MM.1S (cell line): Measurements from ENCODE around the gene NRXN3.

ENCODE experiments used
- DNase-seq: peaks from one replicate; pipeline ENCODE4 v3.0.0-alpha.2; 2015
- H2AFZ ChIP-seq: fragments of 300-600 bp; sonication (generic); 2 replicates; pipeline ENCODE4 v1.6.0; 2016; ENCODE audit warnings: antibody characterized with exemption, low read length
- H3F3A ChIP-seq: fragments of 300-600 bp; sonication (generic); 2 replicates; pipeline ENCODE4 v1.6.1; 2016; ENCODE audit warnings: mild to moderate bottlenecking, antibody characterized with exemption, low read length, moderate library complexity, mixed read lengths; ENCODE audit not compliant: insufficient read depth
- H3K27ac ChIP-seq: fragments of 300-600 bp; sonication (generic); 2 replicates; pipeline ENCODE4 v1.5.1; 2016; ENCODE audit warnings: mild to moderate bottlenecking, low read length
- H3K27me3 ChIP-seq: fragments of 300-600 bp; sonication (generic); replicated peaks from 2 replicates; pipeline ENCODE4 v1.6.0; 2016; ENCODE audit warnings: low read length; ENCODE audit not compliant: insufficient read depth
- H3K36me3 ChIP-seq: fragments of 300-600 bp; sonication (generic); replicated peaks from 2 replicates; pipeline ENCODE4 v1.6.1; 2016; ENCODE audit warnings: mild to moderate bottlenecking, low read length, mixed read lengths; ENCODE audit not compliant: insufficient read depth
- H3K4me1 ChIP-seq: fragments of 300-600 bp; sonication (generic); 2 replicates; pipeline ENCODE4 v1.6.1; 2016; ENCODE audit warnings: low read length, mixed read lengths
- H3K4me2 ChIP-seq: fragments of 300-600 bp; sonication (generic); 2 replicates; pipeline ENCODE4 v1.6.0; 2016; ENCODE audit warnings: low read depth, low read length
- H3K4me3 ChIP-seq: fragments of 300-600 bp; sonication (generic); 2 replicates; pipeline ENCODE4 v1.5.1; 2016; ENCODE audit warnings: low read length, mixed read lengths
- H3K79me2 ChIP-seq: fragments of 300-600 bp; sonication (generic); 2 replicates; pipeline ENCODE4 v1.6.1; 2016; ENCODE audit warnings: mixed run types, low read length, mixed read lengths
- H3K9ac ChIP-seq: fragments of 300-600 bp; sonication (generic); 2 replicates; pipeline ENCODE4 v1.6.1; 2016; ENCODE audit warnings: low read length, mixed read lengths
- H3K9me2 ChIP-seq: fragments of 300-600 bp; sonication (generic); replicated peaks from 2 replicates; pipeline ENCODE4 v1.6.1; 2016; ENCODE audit warnings: mild to moderate bottlenecking, low read length, mixed read lengths; ENCODE audit not compliant: insufficient read depth
- H3K9me3 ChIP-seq: fragments of 300-600 bp; sonication (generic); replicated peaks from 2 replicates; pipeline ENCODE4 v1.6.1; 2016; ENCODE audit warnings: mild to moderate bottlenecking, low read length, mixed read lengths; ENCODE audit not compliant: insufficient read depth
- H4K20me1 ChIP-seq: fragments of 300-600 bp; sonication (generic); 2 replicates; pipeline ENCODE4 v1.6.1; 2016; ENCODE audit warnings: mild to moderate bottlenecking, low read length, moderate library complexity, mixed read lengths; ENCODE audit not compliant: insufficient read depth
- CTCF ChIP-seq: fragments of 300-600 bp; sonication (generic); IDR thresholded peaks from 2 replicates; pipeline ENCODE4 v1.5.1; 2016; ENCODE audit warnings: antibody characterized with exemption, low read length, mixed read lengths
- EZH2 ChIP-seq: fragments of 300-600 bp; sonication (generic); optimal IDR thresholded peaks from 2 replicates; pipeline ENCODE3; 2017; ENCODE audit warnings: low read depth, mild to moderate bottlenecking, antibody characterized with exemption, low read length, mixed read lengths
- EZH2phosphoT487 ChIP-seq: fragments of 300-600 bp; sonication (generic); IDR thresholded peaks from 2 replicates; pipeline ENCODE4 v1.6.1; 2018; ENCODE audit warnings: antibody characterized with exemption, low read length

Gene NRXN3

GRCh38 chr14:78709795-78710557 is 539.8 kb downstream of the NRXN3 start:
- Histone ChIP-seq H3F3A (no peaks in the 10 kb centered on the region), H3K4me2 (no peak overlapping the region), H4K20me1 (no peaks in the 10 kb centered on the region), H3K36me3 (no peaks in the 10 kb centered on the region), H3K27me3 (no peaks in the 10 kb centered on the region), H2AFZ (no peak overlapping the region), H3K79me2 (no peaks in the 10 kb centered on the region), H3K4me3 (no peak overlapping the region), H3K9ac (no peak overlapping the region), H3K9me2 (no peaks in the 10 kb centered on the region), H3K4me1 (no peaks in the 10 kb centered on the region), H3K27ac (no peak overlapping the region), H3K9me3 (no peaks in the 10 kb centered on the region)
- TF ChIP-seq EZH2 (no peak), EZH2phosphoT487 (no peak), CTCF (no peak)
- DNase-seq = no peak

- Histone ChIP-seq H3K9me2 (no peaks in the 10 kb centered on the region), H4K20me1 (no peaks in the 10 kb centered on the region), H2AFZ (no peak overlapping the region), H3K4me2 (no peak overlapping the region), H3F3A (no peaks in the 10 kb centered on the region), H3K9me3 (no peaks in the 10 kb centered on the region), H3K4me1 (no peaks in the 10 kb centered on the region), H3K4me3 (no peak overlapping the region), H3K79me2 (no peaks in the 10 kb centered on the region), H3K27me3 (no peaks in the 10 kb centered on the region), H3K9ac (no peak overlapping the region), H3K27ac (no peak overlapping the region), H3K36me3 (no peaks in the 10 kb centered on the region)
- DNase-seq = no peak
- TF ChIP-seq EZH2phosphoT487 (no peak), CTCF (no peak), EZH2 (no peak)
Observed at GRCh38 chr14:78710963-78711362, 540.8 kb downstream of the NRXN3 start.

- Histone ChIP-seq H3F3A (no peaks in the 10 kb centered on the region), H3K9me2 (no peaks in the 10 kb centered on the region), H3K4me3 (no peak overlapping the region), H3K9ac (no peak overlapping the region), H3K36me3 (no peaks in the 10 kb centered on the region), H3K4me1 (no peaks in the 10 kb centered on the region), H3K79me2 (no peaks in the 10 kb centered on the region), H3K27ac (no peak overlapping the region), H2AFZ (no peak overlapping the region), H3K4me2 (no peak overlapping the region), H3K27me3 (no peaks in the 10 kb centered on the region), H3K9me3 (no peaks in the 10 kb centered on the region), H4K20me1 (no peaks in the 10 kb centered on the region)
- TF ChIP-seq EZH2 (no peak), EZH2phosphoT487 (no peak), CTCF (no peak)
- DNase-seq = no peak
Observed at GRCh38 chr14:78713716-78714115, 543.5 kb downstream of the NRXN3 start.
